GM12865 (cell line): ENCODE data around the gene CDK9.
"Not testable (repeated sequence)": the region's sequence is repeated elsewhere in the genome, so short reads cannot be mapped to it uniquely, and the experiment has no call there.

Source experiments
- DNase-seq: peaks from one replicate; pipeline ENCODE4 v3.0.0; 2010; ENCODE audit warnings: low read depth
- H3K4me3 ChIP-seq: 2 replicates; pipeline ENCODE4 v1.5.1; 2011; ENCODE audit warnings: mild to moderate bottlenecking, low read depth, low read length, control low read depth
- CTCF ChIP-seq: IDR thresholded peaks from 2 replicates; pipeline ENCODE4 v1.5.1; 2011; ENCODE audit warnings: low read length, control low read depth, low read depth, inconsistent platforms; ENCODE audit not compliant: insufficient read depth; ENCODE audit errors: missing control alignments

Gene CDK9

DNA sequence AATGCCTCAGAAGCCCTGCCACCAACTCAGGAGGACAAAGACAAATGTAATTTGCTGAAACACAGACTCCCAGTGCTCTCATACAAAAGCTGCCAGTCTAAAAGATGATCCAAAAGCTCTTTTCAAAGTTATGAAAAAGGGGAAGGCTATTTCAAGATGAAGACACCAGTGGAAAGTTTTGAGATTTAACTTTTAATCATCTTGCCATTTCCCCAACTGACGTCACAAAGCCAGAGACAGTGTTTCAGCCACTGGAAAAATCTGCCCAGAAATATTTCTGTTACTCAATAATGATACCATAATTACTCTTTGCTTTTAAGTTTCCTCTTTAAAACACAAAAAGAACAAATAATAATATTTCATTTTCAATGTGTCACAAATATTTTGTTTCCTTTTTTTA is 47.7 kb downstream of the CDK9 start:
- no peak for DNase-seq
- no peak for TF ChIP-seq CTCF
- H3K4me3 ChIP-seq = no peak overlapping the region

DNA sequence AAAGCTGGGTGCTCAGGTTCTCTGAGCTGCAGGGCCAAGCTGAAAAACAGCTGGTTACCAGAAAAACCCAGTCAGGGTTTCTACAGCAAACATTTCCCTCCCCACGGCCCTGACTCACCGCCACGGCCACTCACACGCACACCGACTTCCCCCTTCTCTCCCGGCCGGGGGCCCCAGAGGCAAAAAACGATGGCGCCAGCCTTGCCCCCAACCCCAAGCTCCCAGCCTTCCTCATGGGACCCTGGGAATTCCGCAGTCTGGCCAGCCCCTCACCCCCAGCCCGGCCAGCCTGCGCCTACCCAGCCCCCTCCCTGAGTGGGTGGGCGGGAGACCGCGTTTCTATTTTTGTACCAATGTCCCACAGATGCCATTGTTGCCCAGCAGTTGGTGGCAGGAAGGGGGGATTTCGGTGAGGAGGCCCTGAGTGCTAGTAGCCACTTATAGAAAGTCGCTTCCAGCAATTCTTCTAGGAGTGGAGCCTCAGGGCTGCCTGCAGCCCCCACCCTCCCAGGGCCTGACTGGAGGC is 50.2 kb downstream of the CDK9 start:
- no peak for TF ChIP-seq CTCF
- no peak overlapping the region for H3K4me3 ChIP-seq
- peak; percentile 27 for DNase-seq

DNA sequence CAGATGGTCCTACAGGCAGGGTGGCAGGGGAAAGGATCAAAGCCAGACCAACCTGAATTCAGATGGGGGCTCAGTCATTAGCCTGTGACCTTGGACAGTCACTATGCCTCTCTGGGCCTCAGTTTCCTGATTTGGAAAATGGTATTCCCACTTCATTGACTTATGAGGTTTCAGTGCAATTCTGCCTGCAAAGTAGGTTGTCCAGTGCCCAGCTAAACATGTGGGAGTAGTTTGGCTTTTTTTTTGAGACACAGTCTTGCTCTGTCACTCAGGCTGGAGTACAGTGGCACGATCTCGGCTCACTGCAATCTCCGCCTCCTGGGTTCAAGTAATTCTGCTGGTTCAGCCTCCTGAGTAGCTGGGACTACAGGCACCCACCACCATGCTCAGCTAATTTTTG is 50.7 kb downstream of the CDK9 start:
- not testable (repeated sequence) for H3K4me3 ChIP-seq, DNase-seq

DNA sequence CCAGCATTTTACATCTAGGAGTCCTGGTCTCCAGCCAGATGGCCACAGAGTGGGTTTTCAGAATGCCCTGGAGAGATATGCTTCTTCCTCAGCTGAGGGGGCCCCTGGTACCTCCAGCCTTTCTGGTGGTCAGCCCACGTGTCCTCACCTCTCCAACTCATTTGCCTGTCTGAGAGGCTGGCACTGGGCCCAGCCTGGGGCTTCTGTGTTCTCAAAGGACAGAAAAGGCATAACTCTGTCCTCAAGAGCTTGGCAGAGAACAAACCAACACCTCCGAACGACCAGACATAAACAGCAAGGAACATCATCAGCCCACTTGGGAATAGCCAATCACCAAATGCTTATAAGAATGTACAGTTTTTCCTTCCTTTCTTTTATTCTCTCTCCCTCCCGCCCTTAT is 51.5 kb downstream of the CDK9 start:
- no peak for DNase-seq
- no peak overlapping the region for H3K4me3 ChIP-seq
- TF ChIP-seq CTCF = no peak

- H3K4me3 ChIP-seq = no peak overlapping the region
- no peak for TF ChIP-seq CTCF
- DNase-seq = no peak
Observed at GRCh38 chr9:127838375-127839078, 52.7 kb downstream of the CDK9 start.
